ENCODE data around the gene DSCAM. TPM values are rescaled to one million over a fixed set of nuclear protein-coding genes. Genes with fewer than 3 reads are reported as not detected.

Gene DSCAM
- total RNA-seq, 4 donors from 2014 or later: 0.17 TPM; not detected in 3

GRCh38 chr21:40568807-40569206, 278.2 kb downstream of the DSCAM start:
- no peak for TF ChIP-seq CTCF (IDR thresholded peaks at IDR 0.05; ENCODE audit: low read depth)

- TF ChIP-seq CTCF (IDR thresholded peaks at IDR 0.05; ENCODE audit: low read depth): no peak
Observed at GRCh38 chr21:40567501-40567900, 279.5 kb downstream of the DSCAM start.

GRCh38 chr21:40566486-40566885, 280.5 kb downstream of the DSCAM start:
- TF ChIP-seq CTCF (IDR thresholded peaks at IDR 0.05; ENCODE audit: low read depth): no peak

GRCh38 chr21:40564318-40564717, 282.6 kb downstream of the DSCAM start:
- TF ChIP-seq CTCF (IDR thresholded peaks at IDR 0.05; ENCODE audit: low read depth): no peak

GRCh38 chr21:40563900-40564299, 283.1 kb downstream of the DSCAM start:
- no peak for TF ChIP-seq CTCF (IDR thresholded peaks at IDR 0.05; ENCODE audit: low read depth)

- TF ChIP-seq CTCF (IDR thresholded peaks at IDR 0.05; ENCODE audit: low read depth): no peak
Observed at GRCh38 chr21:40562242-40563002, 284.5 kb downstream of the DSCAM start.

GRCh38 chr21:40556442-40556968, 290.5 kb downstream of the DSCAM start:
- no peak for TF ChIP-seq CTCF (IDR thresholded peaks at IDR 0.05; ENCODE audit: low read depth)
